ENCODE data around the gene ABCC9.
"Not testable (repeated sequence)": the region's sequence is repeated elsewhere in the genome, so short reads cannot be mapped to it uniquely, and the experiment has no call there.

The ABCC9 gene

DNA sequence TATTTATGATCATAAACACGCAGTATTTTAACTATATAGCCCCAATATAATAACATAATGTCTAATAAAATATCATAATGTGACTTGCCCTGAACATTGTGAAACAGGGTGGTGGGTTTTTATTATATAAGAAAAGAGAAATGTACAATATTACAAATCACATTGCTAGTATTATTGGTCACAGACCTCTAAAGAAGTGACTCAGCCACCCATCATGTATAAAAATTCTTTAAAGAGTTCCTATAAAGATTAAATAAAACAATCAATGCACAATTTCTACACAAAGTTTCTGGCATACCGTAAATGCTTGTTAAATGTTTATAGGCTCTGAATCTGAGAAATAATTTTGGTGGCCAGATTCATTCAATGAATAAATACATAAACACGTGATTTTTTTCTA lies 28.9 kb downstream of the ABCC9 start:
- TF ChIP-seq, protein P1, sequence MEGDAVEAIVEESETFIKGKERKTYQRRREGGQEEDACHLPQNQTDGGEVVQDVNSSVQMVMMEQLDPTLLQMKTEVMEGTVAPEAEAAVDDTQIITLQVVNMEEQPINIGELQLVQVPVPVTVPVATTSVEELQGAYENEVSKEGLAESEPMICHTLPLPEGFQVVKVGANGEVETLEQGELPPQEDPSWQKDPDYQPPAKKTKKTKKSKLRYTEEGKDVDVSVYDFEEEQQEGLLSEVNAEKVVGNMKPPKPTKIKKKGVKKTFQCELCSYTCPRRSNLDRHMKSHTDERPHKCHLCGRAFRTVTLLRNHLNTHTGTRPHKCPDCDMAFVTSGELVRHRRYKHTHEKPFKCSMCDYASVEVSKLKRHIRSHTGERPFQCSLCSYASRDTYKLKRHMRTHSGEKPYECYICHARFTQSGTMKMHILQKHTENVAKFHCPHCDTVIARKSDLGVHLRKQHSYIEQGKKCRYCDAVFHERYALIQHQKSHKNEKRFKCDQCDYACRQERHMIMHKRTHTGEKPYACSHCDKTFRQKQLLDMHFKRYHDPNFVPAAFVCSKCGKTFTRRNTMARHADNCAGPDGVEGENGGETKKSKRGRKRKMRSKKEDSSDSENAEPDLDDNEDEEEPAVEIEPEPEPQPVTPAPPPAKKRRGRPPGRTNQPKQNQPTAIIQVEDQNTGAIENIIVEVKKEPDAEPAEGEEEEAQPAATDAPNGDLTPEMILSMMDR (IDR thresholded peaks at IDR 0.05; ENCODE audit: low read depth, low read length) = no peak
- Histone ChIP-seq H3K4me3 (ENCODE audit: low read depth, low read length) (no peak overlapping the region), H3K27ac (no peak overlapping the region), H3K27me3 (ENCODE audit: insufficient read depth, low read depth, severe bottlenecking) (no peaks in the 10 kb centered on the region), H3K36me3 (no peaks in the 10 kb centered on the region), H3K9me3 (ENCODE audit: severe bottlenecking) (no peaks in the 10 kb centered on the region)
- no peak for DNase-seq

DNA sequence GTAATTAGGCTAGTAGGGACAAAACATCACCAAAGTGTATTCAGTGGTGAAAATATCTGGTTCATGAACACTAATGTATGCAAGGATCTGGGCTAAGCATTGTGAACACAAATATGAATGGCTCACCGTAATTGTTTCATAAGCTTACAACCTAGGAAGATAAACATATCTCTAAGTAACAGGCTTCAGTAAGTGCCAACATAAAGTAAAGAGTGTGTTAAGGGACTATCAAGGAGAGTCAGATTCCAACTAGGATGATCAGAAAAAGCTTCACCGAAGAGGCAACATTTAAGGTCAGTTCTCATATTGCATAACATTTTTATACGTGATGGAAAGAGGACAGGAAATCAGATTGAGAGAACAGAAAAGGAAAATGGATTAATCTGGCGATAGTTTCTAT lies 29.4 kb downstream of the ABCC9 start:
- TF ChIP-seq, protein P1 (IDR thresholded peaks at IDR 0.05; ENCODE audit: low read depth, low read length) = no peak
- Histone ChIP-seq H3K36me3 (no peaks in the 10 kb centered on the region), H3K27ac (no peak overlapping the region), H3K9me3 (ENCODE audit: severe bottlenecking) (no peaks in the 10 kb centered on the region), H3K27me3 (ENCODE audit: insufficient read depth, low read depth, severe bottlenecking) (no peaks in the 10 kb centered on the region), H3K4me3 (ENCODE audit: low read depth, low read length) (no peak overlapping the region)
- DNase-seq = no peak

DNA sequence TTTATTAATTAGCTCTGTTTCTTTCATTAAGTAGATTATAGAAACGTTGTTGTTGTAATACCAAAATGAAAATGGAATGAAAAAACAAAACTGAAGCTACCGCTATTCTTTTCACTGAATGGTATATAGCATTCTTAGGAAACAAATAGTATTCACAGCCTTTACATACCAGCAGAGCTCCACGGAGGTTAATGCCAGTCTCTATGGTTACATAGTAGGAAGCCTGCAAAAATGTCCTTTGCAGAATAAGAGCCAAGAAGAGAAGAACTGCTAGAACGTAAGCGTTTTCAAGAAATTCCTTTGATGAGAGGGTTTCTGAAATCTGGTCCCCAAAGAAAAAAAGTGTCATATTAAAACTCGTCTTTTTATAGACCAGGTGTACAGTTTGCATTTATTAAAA lies 30.6 kb downstream of the ABCC9 start:
- no peaks in the 10 kb centered on the region for H3K27me3 ChIP-seq (ENCODE audit: insufficient read depth, low read depth, severe bottlenecking)
- H3K36me3 ChIP-seq = no peaks in the 10 kb centered on the region
- no peak overlapping the region for H3K27ac ChIP-seq
- DNase-seq = no peak
- TF ChIP-seq, protein P1 (IDR thresholded peaks at IDR 0.05; ENCODE audit: low read depth, low read length) = no peak
- H3K4me3 ChIP-seq (ENCODE audit: low read depth, low read length) = no peak overlapping the region
- no peaks in the 10 kb centered on the region for H3K9me3 ChIP-seq (ENCODE audit: severe bottlenecking)

DNA sequence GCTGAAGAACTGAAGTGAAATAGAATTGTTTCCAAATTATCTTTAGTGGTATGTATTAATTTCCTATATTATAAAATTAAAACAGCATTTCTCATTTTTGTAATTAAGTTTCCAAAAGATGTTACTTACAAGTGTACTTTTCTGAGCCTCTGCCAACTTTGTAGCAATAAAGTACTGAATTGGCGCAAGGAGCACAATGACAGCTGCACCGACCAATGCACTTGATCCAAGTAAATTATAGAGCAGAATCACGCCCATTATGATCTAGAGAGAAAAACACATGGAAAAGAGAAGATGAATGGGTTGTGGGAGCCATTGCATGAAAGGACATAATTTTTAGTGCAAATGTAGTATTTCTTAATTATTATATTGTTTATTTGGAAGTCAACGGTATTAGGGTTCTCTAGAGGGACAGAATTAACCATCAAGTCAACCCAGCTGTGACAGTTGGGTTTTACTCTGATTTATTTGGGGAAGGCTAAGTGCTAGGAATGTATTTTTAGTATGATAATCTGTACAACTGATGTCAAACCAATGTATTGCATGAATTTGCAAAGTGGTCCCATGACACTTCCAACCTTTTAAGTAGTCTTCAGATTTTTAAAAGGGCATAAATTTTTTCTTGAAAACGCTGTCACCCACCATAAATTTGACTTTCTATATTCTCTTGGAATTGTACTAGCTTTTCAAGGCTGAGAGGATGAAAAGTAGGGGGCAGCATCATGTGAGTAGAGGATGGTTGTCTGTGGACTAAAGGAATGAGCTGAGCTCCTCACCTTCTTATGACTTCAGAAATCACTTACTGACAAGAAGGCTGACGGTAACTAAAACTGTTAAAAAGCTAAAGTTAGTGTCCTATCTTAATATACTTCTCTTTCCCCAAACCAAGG lies 33.0 kb downstream of the ABCC9 start:
- no peak for DNase-seq
- TF ChIP-seq, protein P1 (IDR thresholded peaks at IDR 0.05; ENCODE audit: low read depth, low read length) = no peak
- no peaks in the 10 kb centered on the region for H3K36me3 ChIP-seq
- no peaks in the 10 kb centered on the region for H3K27me3 ChIP-seq (ENCODE audit: insufficient read depth, low read depth, severe bottlenecking)
- H3K9me3 ChIP-seq (ENCODE audit: severe bottlenecking) = no peaks in the 10 kb centered on the region
- H3K27ac ChIP-seq = no peak overlapping the region
- H3K4me3 ChIP-seq (ENCODE audit: low read depth, low read length) = no peak overlapping the region

DNA sequence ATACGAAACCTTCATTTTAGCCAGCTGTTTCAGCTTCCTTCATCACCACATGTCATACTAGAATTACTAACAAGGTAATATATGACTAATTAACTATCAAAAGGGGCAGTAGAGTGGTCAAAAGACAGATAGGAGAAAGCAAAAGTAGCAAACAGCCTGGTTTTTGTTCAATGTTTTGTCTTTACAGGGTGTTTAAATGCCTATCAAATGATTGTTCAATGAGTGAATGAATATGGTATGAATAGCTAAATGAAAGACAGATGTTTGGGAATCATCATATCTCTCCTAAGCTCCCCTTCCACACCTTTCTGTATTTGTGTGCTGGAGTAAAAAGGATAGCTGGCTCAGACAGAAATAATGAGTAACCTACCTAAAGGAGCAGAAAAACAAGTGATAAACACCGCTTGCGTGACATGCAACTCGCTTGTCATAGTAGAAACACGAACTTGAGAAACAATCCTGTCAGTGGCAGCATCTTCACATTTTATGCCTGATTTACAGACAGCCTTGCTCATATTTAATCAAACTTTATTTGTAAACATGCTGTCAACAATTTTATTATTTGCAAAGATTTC lies 34.2 kb downstream of the ABCC9 start:
- Histone ChIP-seq H3K27ac (no peak overlapping the region), H3K9me3 (ENCODE audit: severe bottlenecking) (no peaks in the 10 kb centered on the region)
- no peak for DNase-seq

DNA sequence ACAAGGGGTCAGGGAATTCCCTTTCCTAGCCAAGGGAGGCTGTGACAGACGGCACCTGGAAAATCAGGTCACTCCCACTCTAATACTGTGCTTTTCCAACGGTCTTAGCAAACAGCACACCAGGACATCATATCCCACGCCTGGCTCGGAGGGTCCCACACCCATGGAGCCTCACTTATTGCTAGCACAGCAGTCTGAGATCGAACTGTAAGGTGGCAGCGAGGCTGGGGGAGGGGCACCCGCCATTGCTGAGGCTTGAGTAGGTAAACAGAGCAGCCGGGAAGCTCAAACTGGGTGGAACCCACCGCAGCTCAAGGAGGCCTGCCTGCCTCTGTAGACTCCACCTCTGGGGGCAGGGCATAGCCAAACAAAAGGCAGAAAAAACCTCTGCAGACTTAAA lies 41.7 kb downstream of the ABCC9 start:
- not testable (repeated sequence) for H3K27ac ChIP-seq; H3K4me3 ChIP-seq (ENCODE audit: low read depth, low read length); H3K9me3 ChIP-seq (ENCODE audit: severe bottlenecking); H3K36me3 ChIP-seq; DNase-seq; H3K27me3 ChIP-seq (ENCODE audit: insufficient read depth, low read depth, severe bottlenecking)

More for the DNA sequence above, 34.2 kb downstream of the ABCC9 start:
- TF ChIP-seq, protein P1 (IDR thresholded peaks at IDR 0.05; ENCODE audit: low read depth, low read length) = no peak
- Histone ChIP-seq H3K36me3 (no peaks in the 10 kb centered on the region), H3K27me3 (ENCODE audit: insufficient read depth, low read depth, severe bottlenecking) (no peaks in the 10 kb centered on the region), H3K4me3 (ENCODE audit: low read depth, low read length) (no peak overlapping the region)
